DMS114 treated with DMSO at 0.1 percent for 48 hours (cell line): ENCODE results near the gene SERPINF2.
A peak's percentile ranks its signal among the peaks of the same experiment; 100 is the strongest.
"Not testable (repeated sequence)": the region's sequence is repeated elsewhere in the genome, so short reads cannot be mapped to it uniquely, and the experiment has no call there.

ENCODE experiments used
- DNase-seq: peaks from one replicate; lab custom pipeline; 2025; ENCODE audit not compliant: unreplicated experiment; lab: John Stamatoyannopoulos, UW

The SERPINF2 gene

DNA sequence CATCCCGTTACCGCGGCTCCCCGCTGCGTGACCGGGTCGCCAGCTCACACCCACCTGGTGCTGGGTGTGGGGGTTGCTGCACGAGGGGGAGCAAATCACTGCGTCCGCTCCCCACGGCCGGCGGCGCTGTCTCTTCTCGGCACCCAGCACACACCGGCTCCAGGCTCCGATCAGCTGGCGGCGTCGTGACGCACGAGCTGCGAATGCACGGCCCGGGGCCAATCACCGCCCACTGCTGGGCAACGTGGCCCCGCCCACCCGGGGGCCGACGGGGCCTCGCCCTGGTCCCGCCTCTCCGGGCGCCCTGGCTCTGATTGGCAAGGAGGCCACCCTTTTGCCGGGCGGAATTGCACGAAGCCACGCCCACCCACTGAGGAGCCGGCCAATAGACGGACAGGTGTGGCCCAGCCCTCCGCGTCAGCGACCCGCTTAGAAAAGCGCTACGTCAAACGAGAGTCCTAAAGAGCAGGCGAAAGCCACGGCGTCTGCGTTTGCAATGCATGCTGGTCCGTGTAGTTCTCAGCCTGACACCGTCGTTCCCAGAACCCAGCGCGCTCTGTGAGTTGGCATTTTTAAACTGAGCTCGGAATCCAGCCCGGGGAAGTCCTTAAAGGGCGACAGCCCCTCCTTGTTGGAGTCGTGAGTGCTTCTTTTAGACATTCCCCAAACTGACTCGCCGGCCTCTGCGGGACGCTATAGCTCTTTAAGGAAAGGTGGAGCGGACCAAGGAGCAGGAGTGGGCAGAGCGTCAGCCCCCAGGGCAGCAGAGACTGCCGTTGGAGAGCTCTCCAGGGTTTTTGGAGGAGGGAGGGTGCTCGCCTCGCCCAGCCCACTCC is 26.4 kb upstream of the SERPINF2 start:
- DNase-seq = peak; percentile 98

DNA sequence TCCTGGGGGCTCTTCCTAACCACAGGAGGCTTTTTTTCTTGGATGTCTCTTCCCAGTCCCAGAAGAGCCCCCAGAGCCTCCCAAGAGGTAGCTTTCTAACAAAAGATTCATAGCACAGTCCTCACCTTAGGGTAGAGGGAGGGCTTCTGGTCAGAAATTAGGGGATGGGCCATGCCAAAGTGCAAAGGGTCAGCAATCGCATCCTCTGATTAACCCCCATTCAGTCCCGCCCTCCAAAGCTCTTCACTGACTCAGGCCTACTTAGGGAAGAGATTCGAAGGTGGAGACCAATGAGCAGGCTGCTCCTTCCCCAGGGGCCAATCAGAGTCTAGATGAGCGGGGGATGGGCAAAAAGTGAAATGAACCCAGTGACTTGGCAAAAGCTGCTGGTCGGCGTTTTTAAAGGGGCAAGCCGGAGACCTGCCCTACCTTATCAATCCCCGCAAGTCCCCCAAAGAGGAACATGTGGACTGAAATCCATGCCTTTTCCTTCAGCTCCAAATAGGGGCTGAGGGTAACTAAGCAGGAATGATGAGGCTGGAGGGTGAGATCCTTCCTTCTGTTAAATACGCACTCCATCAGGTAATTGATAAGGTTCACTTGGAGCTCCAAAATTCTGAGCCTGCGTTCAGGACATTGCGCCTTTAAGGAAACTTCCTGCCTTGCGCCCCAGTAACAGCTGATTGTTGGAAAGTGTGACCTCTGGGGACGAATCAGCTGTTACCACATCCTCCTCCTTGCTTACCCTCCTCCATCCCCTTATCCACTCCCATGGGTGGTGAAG is 25.6 kb upstream of the SERPINF2 start:
- peak; percentile 94 for DNase-seq

DNA sequence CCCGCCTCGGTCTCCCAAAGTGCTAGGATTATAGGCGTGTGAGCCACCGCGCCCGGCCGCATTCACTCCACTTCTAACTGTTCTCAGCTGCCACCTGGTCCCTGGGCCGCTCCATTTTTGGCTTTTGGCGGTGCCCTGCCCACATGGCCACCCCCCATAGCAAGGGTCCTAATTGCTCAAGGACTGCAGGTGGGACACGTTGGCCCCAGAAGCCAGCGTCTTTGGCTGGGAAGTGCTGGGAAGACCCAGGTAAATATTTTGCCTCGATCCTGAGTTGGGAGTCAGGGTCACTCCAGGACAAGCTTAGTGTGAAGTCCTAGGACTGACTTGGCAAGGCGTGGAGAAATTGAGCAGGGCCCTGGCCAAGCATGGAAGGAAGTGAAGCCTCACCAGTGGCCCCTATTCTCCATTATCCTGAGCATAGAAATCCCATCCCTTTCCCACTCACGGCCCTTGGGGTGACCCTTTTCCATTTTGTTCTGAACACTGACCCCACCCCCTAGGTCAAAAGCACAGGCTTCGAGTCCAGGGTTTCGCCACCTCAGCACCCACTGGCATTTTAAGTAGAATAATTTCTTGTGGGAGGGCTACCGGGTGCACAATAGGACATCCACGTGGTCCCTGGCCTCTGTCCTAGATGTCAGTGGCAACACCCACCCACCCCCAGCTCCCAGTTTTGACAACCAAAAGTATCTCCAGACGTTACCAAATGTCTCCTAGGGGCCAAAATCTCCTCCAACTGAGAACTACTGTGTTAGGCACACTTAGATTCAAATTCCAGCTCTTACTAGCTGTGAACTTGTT is 24.1 kb upstream of the SERPINF2 start:
- DNase-seq = no peak

DNA sequence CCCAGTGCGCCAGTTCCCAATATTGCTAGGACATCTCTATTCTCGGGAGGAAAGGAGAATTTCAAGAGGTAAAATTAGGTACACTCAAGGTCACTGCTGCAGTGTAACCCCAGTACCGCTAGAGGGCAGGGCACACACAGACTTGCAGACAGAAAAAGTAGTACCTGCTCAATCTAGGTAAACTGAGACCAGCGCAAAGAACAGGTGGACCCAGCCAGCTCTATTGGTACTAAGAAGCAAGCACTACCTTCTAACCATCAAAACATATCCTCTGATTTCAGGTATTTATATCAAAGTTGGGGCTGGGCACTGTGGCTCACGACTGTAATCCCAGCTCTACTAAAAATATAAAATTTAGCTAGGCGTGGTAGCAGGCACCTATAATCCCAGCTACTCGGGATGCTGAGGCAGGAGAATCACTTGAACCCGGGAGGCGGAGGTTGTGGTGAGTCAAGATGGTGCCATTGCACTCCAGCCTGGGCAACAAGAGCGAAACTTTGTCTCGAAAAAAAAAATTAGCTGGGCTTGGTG is 21.8 kb upstream of the SERPINF2 start:
- peak; percentile 42 for DNase-seq

DNA sequence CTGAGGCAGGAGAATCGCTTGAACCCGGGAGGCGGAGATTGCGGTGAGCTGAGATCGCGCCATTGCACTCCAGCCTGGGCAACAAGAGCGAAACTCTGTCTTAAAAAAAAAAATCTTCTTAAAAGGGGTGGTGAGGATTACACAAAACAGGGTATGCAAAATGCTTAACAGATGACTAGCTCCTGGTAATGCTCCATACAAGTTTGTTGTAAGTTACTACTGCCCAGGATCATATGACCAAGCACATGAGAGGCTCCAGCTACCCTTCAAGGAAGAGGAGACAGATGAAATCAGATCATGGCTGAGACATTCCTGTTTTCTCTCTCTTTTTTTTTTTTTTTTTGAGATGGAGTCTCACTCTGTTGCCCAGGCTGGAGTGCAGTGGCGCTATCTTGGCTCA is 20.6 kb upstream of the SERPINF2 start:
- not testable (repeated sequence) for DNase-seq

DNA sequence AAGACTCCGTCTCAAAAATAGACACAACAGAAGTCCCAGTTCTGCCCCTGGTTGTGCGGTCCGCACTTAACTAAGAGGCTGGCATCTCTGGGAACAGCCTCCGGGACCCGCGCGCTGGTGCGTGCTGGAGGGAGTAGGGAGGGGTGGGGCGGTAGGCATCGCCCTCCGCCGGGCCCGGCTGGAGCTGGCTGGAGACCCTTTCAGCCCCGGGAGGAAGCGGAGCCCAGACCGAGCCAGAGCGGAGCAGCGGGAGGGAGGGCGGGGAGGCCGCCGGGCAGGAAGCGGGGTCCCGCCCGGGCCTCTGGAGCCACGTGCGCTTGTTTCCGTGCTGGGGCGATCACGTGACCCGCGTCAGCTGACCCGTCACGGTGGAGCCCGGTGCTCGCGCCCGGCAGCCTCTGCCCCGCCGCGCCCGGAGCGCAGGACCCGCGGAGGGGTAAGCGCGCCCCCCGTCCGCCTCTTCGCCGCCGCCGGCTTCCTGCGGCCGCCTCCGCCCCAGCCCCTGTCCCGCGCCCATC is 18.3 kb upstream of the SERPINF2 start, which contains the start of gene WDR81:
Gene WDR81, plus strand, starts transcription at position 354 of the 518 bp plus-strand sequence. CDS start 256 bp downstream, outside the sequence.
- peak; percentile 54 for DNase-seq

DNA sequence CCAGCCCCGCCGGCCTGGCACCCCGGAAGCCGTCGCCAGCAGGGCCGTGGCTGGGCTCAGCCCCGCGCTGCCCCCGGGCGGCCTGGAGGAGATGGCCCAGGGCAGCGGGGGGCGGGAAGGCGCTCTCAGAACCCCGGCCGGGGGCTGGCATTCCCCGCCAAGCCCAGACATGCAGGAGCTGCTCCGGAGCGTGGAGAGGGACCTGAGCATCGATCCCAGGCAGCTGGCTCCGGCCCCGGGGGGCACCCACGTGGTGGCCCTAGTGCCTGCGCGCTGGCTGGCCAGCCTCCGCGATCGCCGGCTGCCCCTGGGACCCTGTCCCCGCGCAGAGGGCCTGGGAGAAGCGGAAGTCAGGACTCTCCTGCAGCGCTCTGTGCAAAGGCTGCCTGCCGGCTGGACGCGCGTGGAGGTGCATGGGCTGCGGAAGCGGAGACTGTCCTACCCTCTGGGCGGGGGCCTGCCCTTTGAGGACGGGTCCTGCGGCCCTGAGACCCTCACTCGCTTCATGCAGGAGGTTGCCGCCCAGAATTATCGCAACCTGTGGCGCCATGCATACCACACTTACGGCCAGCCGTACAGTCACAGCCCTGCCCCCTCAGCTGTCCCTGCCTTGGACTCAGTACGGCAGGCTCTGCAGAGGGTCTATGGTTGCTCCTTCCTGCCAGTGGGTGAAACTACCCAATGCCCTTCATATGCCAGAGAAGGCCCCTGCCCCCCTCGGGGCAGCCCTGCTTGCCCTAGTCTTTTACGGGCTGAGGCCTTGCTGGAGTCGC is 17.6 kb upstream of the SERPINF2 start:
- no peak for DNase-seq

DNA sequence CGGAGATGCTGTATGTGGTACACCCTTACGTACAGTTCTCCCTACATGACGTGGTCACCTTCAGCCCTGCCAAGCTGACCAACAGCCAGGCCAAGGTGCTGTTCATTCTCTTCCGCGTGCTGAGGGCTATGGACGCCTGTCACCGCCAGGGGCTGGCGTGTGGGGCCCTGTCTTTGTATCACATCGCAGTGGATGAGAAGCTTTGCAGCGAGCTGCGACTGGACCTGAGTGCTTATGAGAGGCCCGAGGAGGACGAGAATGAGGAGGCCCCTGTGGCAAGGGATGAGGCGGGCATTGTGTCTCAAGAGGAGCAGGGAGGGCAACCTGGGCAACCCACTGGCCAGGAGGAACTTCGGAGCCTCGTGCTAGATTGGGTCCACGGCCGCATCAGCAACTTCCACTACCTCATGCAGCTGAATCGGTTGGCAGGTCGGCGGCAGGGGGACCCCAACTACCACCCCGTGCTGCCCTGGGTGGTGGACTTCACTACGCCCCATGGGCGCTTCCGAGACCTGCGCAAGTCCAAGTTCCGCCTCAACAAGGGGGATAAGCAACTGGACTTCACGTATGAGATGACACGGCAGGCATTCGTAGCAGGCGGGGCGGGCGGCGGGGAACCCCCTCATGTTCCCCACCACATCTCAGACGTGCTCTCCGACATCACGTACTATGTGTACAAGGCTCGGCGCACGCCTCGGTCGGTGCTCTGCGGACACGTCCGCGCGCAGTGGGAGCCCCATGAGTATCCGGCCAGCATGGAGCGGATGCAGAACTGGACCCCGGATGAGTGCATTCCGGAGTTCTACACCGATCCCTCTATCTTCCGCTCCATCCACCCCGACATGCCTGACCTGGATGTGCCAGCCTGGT is 16.8 kb upstream of the SERPINF2 start:
- DNase-seq = no peak

DNA sequence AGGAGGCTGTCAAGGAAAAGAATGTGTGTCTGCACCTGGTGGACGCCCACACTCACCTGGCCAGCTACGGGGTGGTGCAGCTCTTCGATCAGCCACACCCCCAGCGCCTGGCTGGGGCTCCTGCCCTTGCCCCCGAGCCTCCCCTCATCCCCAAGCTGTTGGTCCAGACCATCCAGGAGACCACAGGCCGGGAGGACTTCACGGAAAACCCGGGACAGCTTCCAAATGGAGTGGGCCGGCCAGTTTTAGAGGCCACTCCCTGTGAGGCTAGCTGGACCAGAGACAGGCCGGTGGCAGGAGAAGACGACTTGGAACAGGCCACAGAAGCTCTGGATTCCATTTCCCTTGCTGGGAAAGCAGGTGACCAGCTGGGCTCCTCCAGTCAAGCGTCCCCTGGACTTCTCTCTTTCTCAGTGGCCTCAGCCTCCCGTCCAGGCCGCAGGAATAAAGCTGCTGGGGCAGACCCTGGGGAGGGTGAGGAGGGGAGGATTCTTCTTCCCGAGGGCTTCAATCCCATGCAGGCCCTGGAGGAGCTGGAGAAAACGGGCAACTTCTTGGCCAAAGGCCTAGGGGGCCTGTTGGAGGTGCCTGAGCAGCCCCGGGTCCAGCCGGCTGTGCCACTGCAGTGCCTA is 15.9 kb upstream of the SERPINF2 start:
- DNase-seq = no peak

DNA sequence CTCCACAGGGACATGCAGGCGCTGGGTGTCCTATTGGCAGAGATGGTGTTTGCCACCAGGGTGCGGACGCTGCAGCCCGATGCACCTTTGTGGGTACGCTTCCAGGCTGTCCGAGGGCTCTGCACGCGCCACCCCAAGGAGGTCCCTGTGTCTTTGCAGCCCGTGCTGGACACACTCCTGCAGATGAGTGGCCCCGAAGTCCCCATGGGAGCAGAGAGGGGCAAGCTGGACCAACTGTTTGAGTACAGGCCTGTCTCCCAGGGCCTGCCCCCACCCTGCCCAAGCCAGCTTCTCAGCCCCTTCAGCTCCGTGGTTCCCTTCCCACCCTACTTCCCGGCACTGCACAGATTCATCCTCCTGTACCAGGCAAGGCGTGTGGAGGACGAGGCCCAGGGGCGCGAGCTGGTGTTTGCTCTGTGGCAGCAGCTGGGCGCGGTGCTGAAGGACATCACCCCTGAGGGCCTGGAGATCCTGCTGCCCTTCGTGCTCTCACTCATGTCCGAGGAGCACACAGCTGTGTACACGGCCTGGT is 15.3 kb upstream of the SERPINF2 start:
- no peak for DNase-seq

DNA sequence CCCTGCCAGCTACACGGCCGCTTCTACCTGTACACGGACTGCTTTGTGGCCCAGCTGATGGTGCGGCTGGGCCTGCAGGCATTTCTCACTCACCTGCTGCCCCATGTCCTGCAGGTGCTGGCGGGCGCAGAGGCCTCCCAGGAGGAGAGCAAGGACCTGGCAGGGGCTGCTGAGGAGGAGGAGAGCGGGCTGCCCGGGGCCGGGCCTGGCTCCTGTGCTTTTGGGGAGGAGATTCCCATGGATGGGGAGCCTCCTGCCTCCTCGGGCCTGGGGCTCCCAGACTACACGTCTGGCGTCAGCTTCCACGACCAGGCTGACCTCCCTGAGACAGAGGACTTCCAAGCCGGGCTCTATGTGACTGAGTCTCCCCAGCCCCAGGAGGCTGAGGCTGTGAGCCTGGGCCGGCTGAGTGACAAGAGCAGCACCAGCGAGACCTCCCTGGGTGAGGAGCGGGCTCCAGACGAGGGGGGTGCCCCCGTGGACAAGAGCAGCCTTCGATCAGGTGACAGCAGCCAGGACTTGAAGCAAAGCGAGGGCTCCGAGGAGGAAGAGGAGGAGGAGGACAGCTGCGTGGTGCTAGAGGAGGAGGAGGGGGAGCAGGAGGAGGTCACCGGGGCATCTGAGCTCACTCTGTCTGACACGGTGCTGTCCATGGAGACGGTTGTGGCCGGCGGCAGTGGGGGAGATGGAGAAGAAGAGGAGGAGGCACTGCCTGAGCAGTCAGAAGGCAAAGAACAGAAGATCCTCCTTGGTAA is 14.6 kb upstream of the SERPINF2 start:
- DNase-seq = no peak

DNA sequence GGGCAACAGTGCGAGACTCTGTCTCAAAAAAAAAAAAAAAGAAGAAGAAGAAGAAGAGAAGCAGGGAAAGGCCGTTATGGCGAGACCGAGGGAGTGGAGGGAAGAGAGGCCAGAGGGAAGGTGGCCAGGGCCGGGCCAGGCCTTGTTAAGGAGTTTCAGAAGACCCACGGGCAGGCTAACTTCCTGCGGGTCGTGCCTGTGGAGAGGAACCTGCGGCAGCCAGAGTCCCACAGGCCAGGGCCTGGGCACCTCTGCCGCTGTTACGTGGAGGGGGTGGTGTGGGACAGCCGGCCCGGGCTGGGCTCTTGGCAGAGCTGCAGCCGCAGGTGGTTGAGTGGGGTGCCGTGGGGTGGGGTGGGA is 12.7 kb upstream of the SERPINF2 start:
- DNase-seq = no peak

DNA sequence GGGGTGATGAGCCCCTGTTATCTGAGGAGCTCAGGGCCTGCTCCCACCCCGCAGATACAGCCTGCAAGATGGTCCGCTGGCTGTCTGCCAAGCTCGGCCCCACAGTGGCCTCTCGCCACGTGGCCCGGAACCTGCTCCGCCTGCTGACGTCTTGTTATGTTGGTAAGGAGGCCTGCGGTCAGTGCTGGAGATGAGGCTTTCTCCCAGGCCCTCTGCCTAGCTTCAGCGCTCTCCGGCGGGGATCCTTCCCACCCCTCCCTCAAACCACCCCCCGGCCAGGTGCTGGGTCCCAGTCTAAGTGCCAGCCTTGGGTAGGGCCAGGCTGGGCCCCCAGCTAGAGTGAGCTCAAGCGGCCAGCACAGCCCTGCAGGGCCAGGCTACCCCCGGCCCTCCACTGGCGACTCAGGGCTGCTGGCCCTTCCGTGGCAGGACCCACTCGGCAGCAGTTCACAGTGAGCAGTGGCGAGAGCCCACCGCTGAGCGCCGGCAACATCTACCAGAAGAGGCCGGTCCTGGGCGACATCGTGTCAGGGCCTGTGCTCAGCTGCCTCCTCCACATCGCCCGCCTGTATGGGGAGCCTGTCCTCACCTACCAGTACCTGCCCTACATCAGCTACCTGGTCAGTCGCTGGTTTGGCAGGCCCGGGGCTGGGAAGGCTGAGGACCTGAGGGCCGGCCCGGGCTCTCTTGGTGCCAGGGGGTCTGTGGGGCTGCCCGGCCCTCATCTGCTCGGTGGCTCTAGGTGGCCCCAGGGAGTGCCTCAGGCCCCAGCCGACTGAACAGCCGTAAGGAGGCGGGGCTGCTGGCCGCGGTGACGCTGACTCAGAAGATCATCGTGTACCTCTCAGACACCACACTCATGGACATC is 12.1 kb upstream of the SERPINF2 start:
- no peak for DNase-seq

DNA sequence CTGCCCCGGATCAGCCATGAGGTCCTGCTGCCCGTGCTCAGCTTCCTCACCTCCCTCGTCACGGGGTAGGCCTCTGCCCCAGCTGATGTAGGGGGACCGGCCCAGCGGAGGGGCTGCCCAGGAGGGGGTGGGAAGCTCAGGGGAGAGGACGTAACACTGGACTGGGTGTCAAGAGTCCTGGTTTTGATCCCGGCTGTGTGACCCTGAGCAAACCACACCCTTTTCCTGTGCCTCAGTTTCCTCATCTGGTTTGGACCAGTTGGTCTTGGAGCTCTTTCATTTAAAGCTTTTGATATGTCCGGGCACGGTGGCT is 11.5 kb upstream of the SERPINF2 start:
- no peak for DNase-seq

DNA sequence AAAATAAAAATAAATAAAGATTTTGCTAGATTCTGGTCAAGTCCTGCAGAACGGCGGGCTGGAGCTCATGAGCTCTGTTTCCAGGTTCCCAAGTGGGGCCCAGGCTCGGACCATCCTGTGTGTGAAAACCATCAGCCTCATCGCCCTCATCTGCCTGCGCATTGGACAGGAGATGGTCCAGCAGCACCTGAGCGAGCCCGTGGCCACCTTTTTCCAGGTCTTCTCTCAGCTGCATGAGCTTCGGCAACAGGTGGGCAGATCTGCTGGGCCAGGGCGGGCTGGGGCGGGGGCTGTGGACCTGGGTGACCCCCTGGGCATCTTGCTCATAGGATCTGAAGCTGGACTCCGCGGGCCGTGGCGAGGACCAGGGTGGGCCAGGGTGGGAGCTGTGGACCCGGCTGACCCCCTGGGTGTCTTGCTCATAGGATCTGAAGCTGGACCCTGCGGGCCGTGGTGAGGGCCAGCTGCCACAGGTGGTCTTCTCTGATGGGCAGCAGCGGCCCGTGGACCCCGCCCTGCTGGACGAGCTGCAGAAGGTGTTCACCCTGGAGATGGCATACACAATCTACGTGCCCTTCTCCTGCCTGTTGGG is 10.3 kb upstream of the SERPINF2 start:
- no peak for DNase-seq

DNA sequence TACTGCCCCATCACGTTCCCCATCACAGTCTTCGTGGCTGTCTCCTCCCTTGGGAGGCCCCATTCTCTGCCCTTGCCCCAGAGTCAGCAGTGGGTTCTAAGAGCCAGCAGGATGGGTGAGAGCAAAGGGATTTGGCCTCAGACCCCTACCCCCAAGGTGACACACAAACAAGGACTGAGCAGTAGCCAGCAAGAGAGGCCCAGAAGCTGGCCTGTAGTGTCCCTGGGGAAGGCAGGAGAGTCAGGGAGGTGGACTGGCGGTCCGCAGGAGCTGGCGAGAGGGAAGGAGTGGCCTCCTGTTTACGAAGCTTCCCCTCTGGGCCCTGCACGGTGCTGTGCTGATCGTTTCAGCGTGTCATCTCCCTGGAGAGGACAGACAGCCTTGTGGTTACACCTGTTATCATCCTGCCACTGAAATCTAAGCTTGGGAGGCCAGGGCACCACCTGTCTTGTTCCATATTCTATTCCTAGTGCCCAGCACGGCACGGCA is 9.8 kb upstream of the SERPINF2 start:
- no peak for DNase-seq
